Trophoblast cell (in vitro differentiated cells and primary cell): Measurements from ENCODE around the gene FGGY.

Source experiments
- DNase-seq, 2 donors: peaks; one replicate each; pipeline ENCODE4 v3.0.0-alpha.2; 2016
- H2AFZ ChIP-seq: 2 replicates; pipeline ENCODE4 v1.6.1; 2013; ENCODE audit warnings: low read length, moderate library complexity, mild to moderate bottlenecking; ENCODE audit not compliant: insufficient read depth, poor library complexity
- H2AK5ac ChIP-seq: 2 replicates; pipeline ENCODE4 v1.6.1; 2013; ENCODE audit warnings: mild to moderate bottlenecking, low read length
- H2BK120ac ChIP-seq: 2 replicates; pipeline ENCODE4 v1.6.1; 2013; ENCODE audit warnings: low read length, mild to moderate bottlenecking, moderate library complexity; ENCODE audit not compliant: insufficient read depth, poor library complexity
- H2BK12ac ChIP-seq: 2 replicates; pipeline ENCODE4 v1.6.1; 2013; ENCODE audit warnings: mild to moderate bottlenecking, low read length, moderate library complexity
- H2BK5ac ChIP-seq: 2 replicates; pipeline ENCODE4 v1.6.1; 2013; ENCODE audit warnings: low read length, low read depth, moderate library complexity, mild to moderate bottlenecking; ENCODE audit not compliant: poor library complexity
- H3K14ac ChIP-seq: 2 replicates; pipeline ENCODE4 v1.6.1; 2013; ENCODE audit warnings: mild to moderate bottlenecking, low read length
- H3K18ac ChIP-seq: 2 replicates; pipeline ENCODE4 v1.6.1; 2013; ENCODE audit warnings: mild to moderate bottlenecking, low read length
- H3K23ac ChIP-seq: 2 replicates; pipeline ENCODE4 v1.6.1; 2013; ENCODE audit warnings: low read length
- H3K27ac ChIP-seq: 2 replicates; pipeline ENCODE4 v1.5.1; 2013; ENCODE audit warnings: low read depth, mild to moderate bottlenecking, inconsistent platforms, low read length, moderate library complexity
- H3K27me3 ChIP-seq: 2 replicates; pipeline ENCODE4 v1.6.1; 2013; ENCODE audit warnings: inconsistent platforms, mild to moderate bottlenecking, low read length, moderate library complexity; ENCODE audit not compliant: insufficient read depth
- H3K36me3 ChIP-seq, 2 experiments: 1 replicate in 1 of 2; 2 replicates in 1 of 2; pipeline ENCODE4 v1.6.1; 2013; ENCODE audit warnings: low read length in 2 of 2, mild to moderate bottlenecking in 2 of 2, moderate library complexity in 1 of 2; ENCODE audit not compliant: insufficient read depth in 2 of 2, control insufficient read depth in 1 of 2
- H3K4ac ChIP-seq: 2 replicates; pipeline ENCODE4 v1.6.1; 2013; ENCODE audit warnings: low read depth, mild to moderate bottlenecking, low read length, moderate library complexity
- H3K4me1 ChIP-seq, 2 experiments: 1 replicate in 1 of 2; 2 replicates in 1 of 2; pipeline ENCODE4 v1.6.1; 2013; ENCODE audit warnings: low read length in 2 of 2, mild to moderate bottlenecking in 2 of 2, moderate library complexity in 1 of 2; ENCODE audit not compliant: insufficient read depth in 2 of 2, control insufficient read depth in 1 of 2
- H3K4me2 ChIP-seq: 2 replicates; pipeline ENCODE4 v1.6.1; 2013; ENCODE audit warnings: inconsistent platforms, mild to moderate bottlenecking, low read length, moderate library complexity
- H3K4me3 ChIP-seq: 2 replicates; pipeline ENCODE4 v1.5.1; 2013; ENCODE audit warnings: mild to moderate bottlenecking, low read depth, low read length, inconsistent platforms
- H3K79me1 ChIP-seq: one replicate; pipeline ENCODE4 v1.6.1; 2013; ENCODE audit warnings: low read length
- H3K79me2 ChIP-seq: 2 replicates; pipeline ENCODE4 v1.6.1; 2013; ENCODE audit warnings: low read length, mild to moderate bottlenecking; ENCODE audit not compliant: control insufficient read depth, insufficient read depth, poor library complexity
- H3K9ac ChIP-seq: 2 replicates; pipeline ENCODE4 v1.6.1; 2013; ENCODE audit warnings: mild to moderate bottlenecking, low read length
- H3K9me3 ChIP-seq: 2 replicates; pipeline ENCODE4 v1.6.1; 2013; ENCODE audit warnings: low read depth, mild to moderate bottlenecking, control low read depth, inconsistent platforms, low read length; ENCODE audit not compliant: insufficient read depth
- H4K12ac ChIP-seq: 2 replicates; pipeline ENCODE4 v1.6.1; 2013; ENCODE audit warnings: low read depth, mild to moderate bottlenecking, low read length, moderate library complexity
- H4K8ac ChIP-seq: 2 replicates; pipeline ENCODE4 v1.6.1; 2013; ENCODE audit warnings: low read depth, mild to moderate bottlenecking, low read length, moderate library complexity
- H4K91ac ChIP-seq: one replicate; pipeline ENCODE4 v1.6.1; 2013; ENCODE audit warnings: low read depth, mild to moderate bottlenecking, low read length, moderate library complexity
- WGBS: extraction: QIAGEN DNeasy Blood & Tissue Kit; methylation state at CpG from one replicate; pipeline ENCODE4 v1.1.7; 2013; ENCODE audit warnings: missing lambda C conversion rate; ENCODE audit not compliant: insufficient read length, insufficient coverage; ENCODE audit errors: extremely low coverage; 5-methylcytosine and 5-hydroxymethylcytosine counted together

Gene FGGY

DNA sequence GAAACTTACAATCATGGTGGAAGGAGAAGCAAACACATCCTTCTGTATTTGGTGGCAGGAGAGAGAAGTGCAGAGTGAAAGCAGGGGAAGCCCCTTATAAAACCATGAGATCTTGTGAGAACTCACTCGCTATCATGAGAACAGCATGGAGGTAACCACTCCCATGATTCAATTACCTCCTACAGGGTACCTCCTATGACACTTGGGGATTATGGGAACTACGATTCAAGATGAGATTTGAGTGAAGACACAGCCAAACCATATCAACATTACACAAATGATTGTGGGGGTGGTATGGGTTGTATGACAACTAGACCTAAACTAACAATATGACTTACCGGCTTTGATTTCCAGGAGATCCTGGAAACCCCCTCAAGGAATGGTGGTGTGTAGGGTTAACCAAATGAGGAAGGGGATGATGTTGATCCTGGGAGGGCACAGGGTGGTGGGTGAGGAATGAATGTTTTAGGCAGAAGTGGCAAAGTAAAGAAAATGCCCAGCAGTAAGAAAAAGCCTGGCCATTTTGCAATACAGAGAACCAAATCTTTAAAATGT, 80.5 kb downstream of the FGGY start:
- no peaks in the 10 kb centered on the region for H3K27me3 ChIP-seq
- H4K91ac ChIP-seq = peak overlapping the region; percentile 47
- no peak overlapping the region for H2AFZ ChIP-seq
- H3K14ac ChIP-seq = no peak overlapping the region
- no CpG with 5 or more reads among the region's 3 CpGs for WGBS
- no peak overlapping the region for H3K4me2 ChIP-seq
- H3K4me1 ChIP-seq = peaks cover 2 to 4% of the 10 kb centered on the region in 2 experiments
- H4K12ac ChIP-seq = no peak overlapping the region
- no peak overlapping the region for H3K23ac ChIP-seq
- no peak overlapping the region for H2AK5ac ChIP-seq
- H3K79me2 ChIP-seq = no peaks in the 10 kb centered on the region
- H3K18ac ChIP-seq = no peak overlapping the region
- no peak overlapping the region for H3K4ac ChIP-seq
- no peak overlapping the region for H2BK5ac ChIP-seq
- no peak overlapping the region for H3K9ac ChIP-seq
- H3K9me3 ChIP-seq = no peaks in the 10 kb centered on the region
- no peak overlapping the region for H2BK120ac ChIP-seq
- H3K27ac ChIP-seq = no peak overlapping the region
- no peak overlapping the region for H3K4me3 ChIP-seq
- H3K36me3 ChIP-seq = no peaks in the 10 kb centered on the region
- peak overlapping the region; percentile 76 for H2BK12ac ChIP-seq
- no peak overlapping the region for H4K8ac ChIP-seq
- DNase-seq = no peak
- peaks cover 7% of the 10 kb centered on the region for H3K79me1 ChIP-seq

DNA sequence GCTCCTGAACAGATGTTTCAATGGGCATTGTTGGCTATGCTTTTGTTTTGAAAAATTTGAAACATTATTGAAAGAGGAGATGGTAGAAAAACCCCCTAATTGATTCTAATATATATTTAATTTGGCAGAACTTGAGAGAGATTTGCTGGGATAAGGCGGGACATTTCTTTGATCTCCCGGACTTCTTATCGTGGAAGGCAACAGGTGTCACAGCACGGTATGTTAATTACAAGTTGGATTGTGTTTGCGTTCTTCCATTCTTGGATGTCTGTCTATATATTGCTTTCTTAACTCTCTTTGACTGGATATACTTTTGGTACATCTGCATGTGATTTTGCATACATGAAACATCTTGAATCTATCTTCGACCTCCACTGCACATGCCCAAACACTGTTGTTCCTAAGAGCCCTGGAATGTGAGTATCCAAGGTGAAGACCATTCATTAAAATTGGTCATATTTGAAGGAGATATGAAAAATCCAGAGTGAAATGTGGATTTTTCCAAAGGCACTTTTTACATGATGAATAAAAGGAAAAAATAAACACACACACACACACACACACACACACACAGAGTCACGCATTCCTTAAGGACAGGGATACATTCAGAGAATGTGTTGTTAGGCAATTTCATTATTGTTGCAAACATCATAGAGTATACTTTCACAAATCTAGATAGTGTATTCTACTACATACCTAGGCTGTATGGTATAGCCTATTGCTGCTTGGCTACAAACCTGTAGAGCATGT, 81.9 kb downstream of the FGGY start:
- H3K79me1 ChIP-seq = peaks cover 7% of the 10 kb centered on the region
- no peak overlapping the region for H3K18ac ChIP-seq
- DNase-seq = peak in 1 of 2 donors; percentile 65
- H3K9ac ChIP-seq = no peak overlapping the region
- no peak overlapping the region for H4K91ac ChIP-seq
- no peaks in the 10 kb centered on the region for H3K36me3 ChIP-seq
- no peak overlapping the region for H2BK120ac ChIP-seq
- H3K4me2 ChIP-seq = no peak overlapping the region
- H3K23ac ChIP-seq = no peak overlapping the region
- H4K8ac ChIP-seq = no peak overlapping the region
- no peaks in the 10 kb centered on the region for H3K79me2 ChIP-seq
- no peak overlapping the region for H4K12ac ChIP-seq
- no peak overlapping the region for H3K14ac ChIP-seq
- no peak overlapping the region for H2BK5ac ChIP-seq
- H3K27me3 ChIP-seq = no peaks in the 10 kb centered on the region
- no peak overlapping the region for H2BK12ac ChIP-seq
- H2AK5ac ChIP-seq = no peak overlapping the region
- H3K4me3 ChIP-seq = no peak overlapping the region
- H3K9me3 ChIP-seq = no peaks in the 10 kb centered on the region
- no peak overlapping the region for H3K4ac ChIP-seq
- no peak overlapping the region for H3K27ac ChIP-seq
- peaks cover 2 to 4% of the 10 kb centered on the region in 2 experiments for H3K4me1 ChIP-seq
- H2AFZ ChIP-seq = no peak overlapping the region
- WGBS = no CpG with 5 or more reads among the region's 7 CpGs

DNA sequence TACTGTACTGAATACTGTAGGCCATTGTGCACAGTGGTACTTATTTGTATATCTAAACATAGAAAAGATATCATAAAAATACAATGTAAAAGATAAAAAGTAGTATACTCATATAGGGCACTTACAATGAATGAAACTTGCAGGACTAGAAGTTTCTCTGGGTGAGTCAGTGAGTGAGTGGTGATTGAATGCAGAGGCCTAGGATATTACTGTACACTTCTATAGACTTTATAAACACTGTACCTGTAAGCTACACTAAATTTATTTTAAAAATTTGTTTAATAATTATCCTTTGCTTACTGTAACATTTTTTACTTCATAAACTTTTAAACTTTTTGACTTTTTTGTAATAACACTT, 82.5 kb downstream of the FGGY start:
- Histone ChIP-seq H4K12ac (no peak overlapping the region), H2AK5ac (no peak overlapping the region), H2AFZ (no peak overlapping the region), H4K91ac (no peak overlapping the region), H3K79me2 (no peaks in the 10 kb centered on the region), H3K9me3 (no peaks in the 10 kb centered on the region), H3K9ac (no peak overlapping the region), H2BK5ac (no peak overlapping the region), H3K14ac (no peak overlapping the region), H4K8ac (no peak overlapping the region), H2BK12ac (no peak overlapping the region), H3K4me1 (peaks cover 2 to 4% of the 10 kb centered on the region in 2 experiments), H3K27ac (no peak overlapping the region), H3K4ac (no peak overlapping the region), H3K23ac (no peak overlapping the region), H2BK120ac (no peak overlapping the region), H3K79me1 (peaks cover 7% of the 10 kb centered on the region), H3K27me3 (no peaks in the 10 kb centered on the region), H3K4me3 (no peak overlapping the region), H3K36me3 (no peaks in the 10 kb centered on the region), H3K18ac (no peak overlapping the region), H3K4me2 (no peak overlapping the region)
- DNase-seq = peak in 1 of 2 donors; percentile 4

- no peaks in the 10 kb centered on the region for H3K9me3 ChIP-seq
- no peaks in the 10 kb centered on the region for H3K36me3 ChIP-seq
- no peak overlapping the region for H3K9ac ChIP-seq
- no peak overlapping the region for H4K12ac ChIP-seq
- no peak overlapping the region for H3K23ac ChIP-seq
- H2AK5ac ChIP-seq = no peak overlapping the region
- H3K27me3 ChIP-seq = no peaks in the 10 kb centered on the region
- H2BK120ac ChIP-seq = peak overlapping the region; percentile 20
- no peak overlapping the region for H3K4ac ChIP-seq
- H3K4me2 ChIP-seq = no peak overlapping the region
- no CpG with 5 or more reads among the region's 3 CpGs for WGBS
- H3K27ac ChIP-seq = no peak overlapping the region
- no peak overlapping the region for H3K4me3 ChIP-seq
- no peak overlapping the region for H3K18ac ChIP-seq
- no peak overlapping the region for H4K91ac ChIP-seq
- H3K14ac ChIP-seq = no peak overlapping the region
- H3K4me1 ChIP-seq = peaks cover 0 to 2% of the 10 kb centered on the region in 2 experiments
- H3K79me1 ChIP-seq = no peaks in the 10 kb centered on the region
- H2BK12ac ChIP-seq = no peak overlapping the region
- H2BK5ac ChIP-seq = no peak overlapping the region
- H3K79me2 ChIP-seq = no peaks in the 10 kb centered on the region
- DNase-seq = no peak
- no peak overlapping the region for H2AFZ ChIP-seq
- no peak overlapping the region for H4K8ac ChIP-seq
Measured at GRCh38 chr1:59383963-59384362, 87.1 kb downstream of the FGGY start.
